GM19467 (cell line): ENCODE data around the gene FAM221B.
A peak's percentile ranks its signal among the peaks of the same experiment; 100 is the strongest.

ENCODE experiments used
- ATAC-seq: cut with Tn5 transposase; IDR thresholded peaks from one replicate; pipeline ENCODE4 v1.9.1; 2021; ENCODE audit warnings: mild to moderate bottlenecking, moderate library complexity; ENCODE audit not compliant: unreplicated experiment

FAM221B gene

GRCh38 chr9:35822926-35823325 lies 5.6 kb downstream of the FAM221B start:
- ATAC-seq: no peak

GRCh38 chr9:35820076-35820475 lies 8.5 kb downstream of the FAM221B start:
- no peak for ATAC-seq

GRCh38 chr9:35818341-35818740 lies 10.2 kb downstream of the FAM221B start:
- ATAC-seq: no peak

- ATAC-seq: no peak
These were observed 11.8 kb downstream of the FAM221B start for GRCh38 chr9:35816708-35817107.

GRCh38 chr9:35814841-35815543 lies 13.5 kb downstream of the FAM221B start, which contains the start of gene HINT2:
Gene HINT2 (minus strand): TSS chr9:35815042. CDS start chr9:35814979, 63 bp downstream.
- peak; percentile 70 for ATAC-seq

- peak; percentile 28 for ATAC-seq
These were observed 14.3 kb downstream of the FAM221B start for GRCh38 chr9:35814106-35814840.

GRCh38 chr9:35813434-35814105 lies 15.0 kb downstream of the FAM221B start:
- ATAC-seq: no peak

- ATAC-seq: peak; percentile 52
These were observed 16.4 kb downstream of the FAM221B start, which contains the start of gene SPAG8 for GRCh38 chr9:35812025-35812602. Gene SPAG8 (minus strand): TSS chr9:35812262. CDS start chr9:35812147, 115 bp downstream.

GRCh38 chr9:35811381-35812024 lies 17.0 kb downstream of the FAM221B start:
- ATAC-seq: no peak

- ATAC-seq: no peak
These were observed 18.4 kb downstream of the FAM221B start for GRCh38 chr9:35810122-35810521.

- ATAC-seq: no peak
These were observed 20.1 kb downstream of the FAM221B start for GRCh38 chr9:35808433-35808832.

GRCh38 chr9:35806101-35806500 lies 22.4 kb downstream of the FAM221B start:
- ATAC-seq: no peak

- no peak for ATAC-seq
These were observed 27.0 kb downstream of the FAM221B start for GRCh38 chr9:35801328-35802128.

GRCh38 chr9:35800530-35800929 lies 28.0 kb downstream of the FAM221B start:
- ATAC-seq: no peak

GRCh38 chr9:35798658-35799374 lies 29.7 kb downstream of the FAM221B start:
- ATAC-seq: no peak

- ATAC-seq: no peak
These were observed 31.0 kb downstream of the FAM221B start for GRCh38 chr9:35797311-35798109.

- no peak for ATAC-seq
These were observed 32.8 kb downstream of the FAM221B start for GRCh38 chr9:35795695-35796094.

GRCh38 chr9:35793461-35793860 lies 35.1 kb downstream of the FAM221B start:
- ATAC-seq: no peak
